HG03103 (cell line): Measurements from ENCODE around the gene KRT2.

Source experiments
- ATAC-seq: cut with Tn5 transposase; IDR thresholded peaks from one replicate; pipeline ENCODE4 v1.9.1; 2021; ENCODE audit warnings: low read depth; ENCODE audit not compliant: unreplicated experiment

The KRT2 gene

GRCh38 chr12:52603314-52603713 lies 48.7 kb downstream of the KRT2 start:
- no peak for ATAC-seq

DNA sequence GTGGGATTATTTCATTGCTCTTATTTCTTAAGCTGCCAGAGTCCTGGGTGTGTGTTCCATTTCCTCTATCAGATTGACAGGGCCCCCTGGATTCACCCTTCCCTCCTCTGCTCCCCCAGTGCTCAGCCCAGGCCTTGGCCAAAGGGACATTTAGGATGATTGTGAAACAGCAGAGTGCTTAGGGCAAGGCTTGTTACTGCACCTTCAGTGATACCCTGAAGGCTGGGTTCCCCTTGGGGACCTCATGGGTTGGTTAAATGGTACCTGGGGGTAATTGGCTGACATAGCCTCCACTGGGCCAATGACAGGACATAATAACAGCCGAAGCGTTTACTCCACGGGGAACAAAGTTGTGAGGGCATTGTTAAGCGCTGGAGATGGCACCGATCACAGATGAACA lies 49.5 kb downstream of the KRT2 start:
- ATAC-seq, result no peak

DNA sequence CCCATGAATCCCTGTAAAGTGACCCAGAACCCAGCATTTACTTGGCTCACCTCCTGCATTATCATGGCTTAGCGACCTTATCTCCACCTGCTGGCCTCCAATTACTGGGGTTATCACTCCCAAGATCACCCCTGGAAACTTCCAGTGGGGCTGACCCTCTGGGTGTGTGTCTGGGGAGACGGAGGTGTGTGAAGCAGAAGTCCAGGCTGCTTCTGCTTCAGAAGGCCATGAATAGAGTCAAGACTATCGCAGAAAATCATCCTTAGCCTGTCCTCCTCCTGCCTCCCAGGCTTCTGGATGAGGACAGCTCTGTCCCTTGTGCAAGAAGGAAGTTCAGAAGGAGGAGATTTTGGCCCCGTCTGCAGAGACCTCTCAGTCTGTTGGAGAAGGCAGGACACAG lies 50.3 kb downstream of the KRT2 start:
- ATAC-seq, result no peak

GRCh38 chr12:52600941-52601481 lies 51.0 kb downstream of the KRT2 start, which contains the start of gene KRT72:
Gene KRT72, minus strand, starts transcription at chr12:52601463. Its CDS starts 11 bp downstream, at chr12:52601452.
- ATAC-seq, result no peak

GRCh38 chr12:52600475-52600874 lies 51.5 kb downstream of the KRT2 start:
- no peak for ATAC-seq

GRCh38 chr12:52600071-52600470 lies 51.9 kb downstream of the KRT2 start:
- ATAC-seq, result no peak

DNA sequence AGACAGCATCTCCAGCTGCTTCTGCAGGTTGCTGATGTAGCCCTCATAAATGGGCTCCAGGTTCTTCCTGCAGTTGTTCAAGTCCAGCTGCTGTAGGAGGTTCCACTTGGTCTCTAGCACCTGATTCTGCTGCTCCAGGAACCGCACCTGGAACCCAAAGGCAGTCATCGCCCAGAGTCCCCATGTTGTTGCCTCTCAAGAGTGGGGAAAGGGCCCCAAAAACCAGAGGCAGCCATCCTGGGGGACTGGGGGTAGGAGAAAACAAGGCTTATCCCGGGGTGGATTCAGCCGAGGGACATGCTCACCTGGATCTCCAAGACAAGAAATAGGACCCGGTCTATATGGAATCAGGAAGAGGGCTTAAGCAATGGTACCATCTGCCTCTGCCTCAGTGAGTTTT lies 53.0 kb downstream of the KRT2 start:
- ATAC-seq, result no peak
